Dermis blood vessel endothelial cell (primary cell): ENCODE data around the gene VEZT. TPM values are rescaled to one million over a fixed set of nuclear protein-coding genes. Genes with fewer than 3 reads are reported as not detected.
"Not testable (repeated sequence)": the region's sequence is repeated elsewhere in the genome, so short reads cannot be mapped to it uniquely, and the experiment has no call there.

ENCODE experiments used
- DNase-seq: peaks from one replicate; pipeline ENCODE4 v3.0.0; 2010
- total RNA-seq: library from RNA; depleted of rRNA; stranded (reverse); fragments of >200 nt; gene quantifications from 2 replicates; pipeline ENCODE4 v1.2.3, GENCODE V29; 2014

The VEZT gene
- 96.7 and 134 TPM in 2 replicates for total RNA-seq

DNA sequence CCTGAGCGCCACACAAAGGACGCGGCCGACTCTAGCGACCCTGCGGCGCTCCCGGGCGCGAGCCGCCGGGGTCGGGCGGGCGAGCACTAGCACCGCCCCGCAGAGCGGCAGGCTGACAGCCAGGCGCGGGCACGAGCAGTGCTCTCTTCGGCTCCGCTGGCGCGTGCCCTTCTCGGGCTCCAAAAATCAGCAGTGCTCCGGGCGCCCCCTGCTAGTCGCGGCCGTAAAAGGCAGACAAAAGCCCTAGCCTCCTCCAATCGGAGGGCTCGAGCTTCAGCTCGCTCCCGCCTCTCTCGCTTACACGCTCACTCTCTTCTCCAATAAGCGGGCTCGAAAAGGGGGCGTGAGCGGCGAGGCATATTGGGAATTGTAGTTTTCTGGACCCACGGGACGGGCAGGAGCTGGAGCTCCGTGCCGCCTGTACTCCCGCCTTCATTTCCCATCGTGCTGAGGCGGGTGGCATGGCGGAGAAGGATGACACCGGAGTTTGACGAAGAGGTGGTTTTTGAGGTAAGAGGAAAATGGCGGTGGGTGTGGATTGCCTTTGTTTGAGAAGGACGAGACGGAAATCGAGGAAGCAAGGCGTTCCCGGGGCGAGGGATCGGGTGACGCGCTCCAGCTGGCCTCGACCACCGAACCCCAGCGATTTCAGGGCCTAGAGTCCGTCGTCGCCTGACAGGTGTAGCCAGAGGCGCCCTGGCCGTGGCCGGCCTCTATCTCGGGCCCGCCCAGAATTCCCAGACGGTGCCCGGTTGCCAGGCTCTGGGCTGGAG is at the start of gene VEZT, which contains the start of gene FGD6:
VEZT (plus strand) TSS at position 431 of the 773 bp plus-strand sequence; CDS start at position 475, 44 bp downstream.
FGD6 (minus strand) TSS at position 91 of the 773 bp plus-strand sequence. CDS start 227 bp downstream, outside the sequence.
- DNase-seq, result peak; percentile 99

GRCh38 chr12:95168746-95169145 is 48.9 kb upstream of the VEZT start:
- DNase-seq, result peak; percentile 30

DNA sequence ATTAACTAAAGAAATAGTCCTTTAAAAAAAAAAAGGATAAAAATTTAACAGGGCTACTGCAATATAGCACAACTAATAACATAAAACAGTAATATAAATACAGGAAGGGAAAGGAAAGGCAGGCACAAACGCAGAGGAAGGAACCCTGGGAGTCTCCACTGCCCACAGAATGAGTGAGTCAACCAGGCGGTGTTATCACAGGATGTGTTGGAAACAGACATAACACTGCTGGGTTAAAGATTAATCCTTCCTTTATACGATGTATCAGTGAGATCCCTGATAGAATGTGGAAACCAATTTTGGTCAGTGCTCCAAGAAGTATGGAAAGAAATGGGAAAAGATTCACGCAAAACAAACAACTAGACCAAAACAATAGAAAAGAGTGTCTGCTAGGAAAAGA is 48.2 kb upstream of the VEZT start:
- peak; percentile 88 for DNase-seq

DNA sequence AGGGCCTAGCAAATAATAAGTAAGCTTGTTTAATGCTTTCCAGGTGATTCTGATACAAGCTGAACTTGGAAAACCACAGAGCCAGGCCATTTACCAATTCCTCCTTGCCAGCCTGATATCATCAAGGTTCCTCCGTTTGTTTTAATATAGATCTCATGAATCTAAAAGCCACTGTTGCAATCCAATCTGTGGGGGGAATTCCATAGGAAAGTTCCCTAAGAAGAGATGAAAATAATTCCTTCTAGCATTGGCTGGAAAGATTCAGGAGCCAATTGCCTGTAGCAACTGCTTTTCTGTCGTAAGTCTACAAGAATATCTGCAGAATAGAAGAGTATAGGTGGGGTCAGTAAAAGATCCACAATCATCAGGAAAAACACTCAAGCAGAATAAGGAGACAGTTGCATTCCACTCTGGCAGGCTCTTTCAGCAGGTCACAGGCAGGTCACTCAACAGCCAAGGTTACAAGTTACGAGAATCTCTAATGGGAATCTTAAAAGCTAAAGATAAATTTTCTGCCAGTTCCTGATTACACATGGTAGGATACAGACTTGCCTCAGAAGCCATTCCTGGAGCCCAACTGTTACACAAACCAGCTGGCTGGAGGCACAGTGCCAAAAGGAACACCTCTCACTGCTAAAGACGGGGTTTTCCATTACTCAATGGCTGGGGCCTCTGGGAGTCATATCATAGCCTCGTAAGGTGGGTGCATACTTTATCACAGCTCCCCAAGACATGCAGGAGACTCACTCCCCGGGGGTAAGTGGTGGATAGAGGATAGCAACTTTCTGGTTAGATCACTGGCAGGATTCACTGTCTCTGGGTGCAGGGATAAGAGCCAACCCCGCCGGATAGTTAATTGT is 44.0 kb upstream of the VEZT start:
- peak; percentile 85 for DNase-seq

DNA sequence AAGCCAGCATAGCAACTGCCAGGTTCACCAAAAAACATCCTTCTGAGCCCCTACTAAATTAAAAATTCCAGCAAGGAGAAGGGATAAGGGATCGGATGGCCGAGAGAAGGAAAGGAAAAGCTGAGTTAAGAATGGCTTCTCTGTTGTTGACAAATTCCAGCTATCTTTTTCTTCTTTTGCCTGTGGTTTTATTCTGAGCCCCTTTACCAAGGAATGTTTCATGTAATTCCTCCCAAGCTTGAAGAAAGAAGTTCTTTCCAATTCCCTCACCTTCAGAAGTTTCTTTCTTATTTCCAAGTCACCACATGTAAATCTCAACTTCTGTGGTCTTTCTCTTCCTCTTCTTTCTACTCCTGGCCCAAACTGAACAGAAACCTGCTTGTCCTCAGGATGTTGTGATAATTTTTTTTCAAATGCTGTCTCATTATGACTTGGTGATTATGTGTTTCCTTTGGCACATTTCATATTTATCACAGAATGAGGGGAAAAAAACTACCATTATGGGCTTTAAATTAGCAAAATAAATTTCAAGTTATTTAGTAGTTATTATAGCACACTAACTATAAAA is 40.3 kb upstream of the VEZT start:
- DNase-seq, result no peak

GRCh38 chr12:95178136-95178535 is 39.5 kb upstream of the VEZT start:
- no peak for DNase-seq

GRCh38 chr12:95179011-95179410 is 38.6 kb upstream of the VEZT start:
- no peak for DNase-seq

DNA sequence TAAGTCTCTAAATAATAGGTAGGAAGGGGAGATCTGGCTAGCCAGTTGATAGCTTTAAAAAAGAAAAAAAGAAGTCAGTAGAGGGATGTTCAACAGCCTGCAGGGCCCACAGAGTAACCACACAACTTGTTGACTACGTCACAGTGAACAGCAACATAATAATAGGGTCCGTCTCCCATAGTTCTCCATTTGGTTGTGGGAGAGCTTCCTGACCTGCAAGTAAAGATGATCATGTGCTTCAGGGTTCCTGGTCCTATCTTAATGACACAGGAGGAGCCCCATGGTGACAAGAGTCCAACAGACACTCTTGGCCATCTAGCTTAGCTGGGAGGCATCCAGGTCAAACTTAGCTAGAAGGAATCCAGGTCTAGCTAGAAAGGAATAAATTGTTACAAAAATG is 36.5 kb upstream of the VEZT start:
- no peak for DNase-seq

- DNase-seq, result no peak
Measured at GRCh38 chr12:95182868-95183415, 34.7 kb upstream of the VEZT start.

GRCh38 chr12:95184121-95184520 is 33.5 kb upstream of the VEZT start:
- no peak for DNase-seq

- DNase-seq, result no peak
Measured at GRCh38 chr12:95185072-95185471, 32.5 kb upstream of the VEZT start.

DNA sequence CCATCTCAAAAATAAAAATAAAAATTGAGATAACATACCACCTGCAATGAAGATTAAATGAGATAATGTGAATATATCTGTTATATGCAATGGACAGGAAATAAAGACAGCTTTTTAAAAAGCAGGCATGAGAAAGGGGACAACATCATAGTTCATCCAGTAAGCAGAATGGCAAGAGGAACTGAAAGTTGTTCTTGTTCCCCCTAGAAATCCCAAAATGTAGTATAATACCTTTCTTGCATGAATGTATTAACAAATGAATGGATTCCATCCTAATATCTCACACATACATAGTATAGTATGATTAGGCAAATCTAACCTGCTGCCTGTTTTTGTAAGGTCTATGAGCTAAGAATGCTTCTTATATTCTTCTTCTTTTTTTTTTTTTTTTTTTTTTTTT is 31.8 kb upstream of the VEZT start:
- no peak for DNase-seq

GRCh38 chr12:95187865-95188415 is 29.7 kb upstream of the VEZT start:
- no peak for DNase-seq

DNA sequence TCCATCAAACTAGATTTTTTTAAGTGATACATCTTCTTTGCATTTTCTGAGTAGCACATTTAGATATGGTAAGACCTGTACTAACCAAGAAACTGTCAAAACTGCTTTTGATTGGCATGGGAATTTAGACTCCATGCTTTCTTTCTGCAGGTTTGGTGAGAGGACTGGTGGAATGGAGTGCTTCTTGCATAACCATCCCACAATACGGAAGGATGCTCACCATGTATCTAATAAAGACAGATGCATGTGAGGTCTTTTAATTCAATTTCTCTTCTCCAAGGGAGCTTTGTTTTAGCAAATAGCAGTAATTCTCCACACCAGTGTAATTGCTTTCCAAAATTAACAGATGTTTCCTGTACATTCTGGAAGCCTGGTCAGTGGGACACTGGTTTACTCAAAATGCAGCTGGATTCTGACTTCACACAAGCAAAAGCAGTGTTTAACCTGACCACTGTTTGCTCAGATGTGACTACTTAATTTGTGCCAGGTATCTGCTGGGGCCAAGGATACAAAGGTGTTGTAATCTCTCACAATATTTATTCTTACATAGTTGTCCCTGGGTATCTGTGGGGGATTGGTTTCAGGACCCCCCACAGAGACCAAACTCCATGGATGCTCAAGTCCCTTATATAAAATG is 26.4 kb upstream of the VEZT start:
- peak; percentile 62 for DNase-seq

DNA sequence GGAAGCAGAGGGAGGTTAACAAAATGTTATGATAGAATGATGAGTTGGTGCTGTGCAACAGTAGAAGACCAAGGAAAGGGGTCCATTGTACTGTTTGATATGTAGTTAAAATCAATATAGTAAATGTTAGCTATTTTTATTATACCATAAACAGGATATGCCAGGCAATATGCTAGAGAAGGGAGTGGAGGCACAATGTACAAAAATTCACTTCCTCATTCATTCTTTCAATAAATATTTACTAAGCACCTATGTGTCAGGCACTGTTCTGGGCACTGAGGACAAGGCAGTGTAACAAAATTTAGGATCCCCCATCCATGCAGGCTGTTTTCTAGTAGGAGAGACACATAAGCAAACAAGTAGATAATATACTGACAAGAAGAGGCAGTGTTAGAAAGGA is 25.3 kb upstream of the VEZT start:
- no peak for DNase-seq

DNA sequence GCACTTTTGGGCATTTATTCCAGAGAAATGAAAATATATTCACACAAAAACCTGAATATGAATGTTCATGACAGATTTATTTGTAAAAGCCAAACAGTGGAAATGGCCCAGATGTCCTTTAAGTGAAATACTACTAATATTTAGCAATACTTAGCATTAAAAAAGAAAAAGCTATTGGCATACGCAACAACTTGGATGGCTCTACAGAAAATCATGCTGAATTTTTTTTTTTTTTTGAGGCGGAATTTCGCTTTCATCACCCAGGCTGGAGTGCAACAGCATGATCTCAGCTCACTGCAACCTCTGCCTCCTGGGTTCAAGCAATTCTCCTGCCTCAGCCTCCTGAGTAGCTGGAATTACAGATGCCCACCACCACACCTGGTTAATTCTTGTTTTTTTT is 24.5 kb upstream of the VEZT start:
- DNase-seq, result no peak

GRCh38 chr12:95195122-95195521 is 22.5 kb upstream of the VEZT start:
- DNase-seq, result no peak

DNA sequence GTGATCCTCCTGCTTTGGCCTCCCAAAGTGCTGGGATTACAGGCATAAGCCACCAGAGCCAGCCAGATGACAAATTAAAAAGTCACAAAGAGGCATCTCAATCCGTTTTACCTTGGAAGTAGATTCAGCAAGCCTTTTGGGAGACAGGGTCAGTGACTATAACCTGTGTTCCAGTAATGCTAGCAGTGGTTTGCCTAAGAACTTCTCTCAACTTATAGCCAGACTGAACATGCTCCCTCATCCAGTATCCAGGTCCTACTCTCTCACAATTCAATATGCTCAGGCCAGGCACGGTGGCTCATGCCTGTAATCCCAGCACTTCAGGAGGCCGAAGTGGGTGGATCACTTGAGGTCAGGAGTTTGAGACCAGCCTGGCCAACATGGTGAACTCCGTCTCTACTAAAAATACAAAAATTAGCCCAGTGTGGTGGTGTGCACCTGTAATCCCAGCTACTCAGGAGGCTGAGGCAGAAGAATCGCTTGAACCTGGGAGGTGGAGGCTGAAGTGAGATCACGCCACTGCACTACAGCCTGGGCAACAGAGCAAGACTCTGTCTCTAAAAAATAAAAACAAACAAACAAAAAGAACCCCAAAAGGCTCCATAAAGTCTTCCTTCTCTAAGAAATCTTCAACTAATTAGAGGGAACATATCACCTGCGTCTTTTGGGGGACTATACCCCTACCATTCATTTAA is 20.6 kb upstream of the VEZT start:
- not testable (repeated sequence) for DNase-seq

DNA sequence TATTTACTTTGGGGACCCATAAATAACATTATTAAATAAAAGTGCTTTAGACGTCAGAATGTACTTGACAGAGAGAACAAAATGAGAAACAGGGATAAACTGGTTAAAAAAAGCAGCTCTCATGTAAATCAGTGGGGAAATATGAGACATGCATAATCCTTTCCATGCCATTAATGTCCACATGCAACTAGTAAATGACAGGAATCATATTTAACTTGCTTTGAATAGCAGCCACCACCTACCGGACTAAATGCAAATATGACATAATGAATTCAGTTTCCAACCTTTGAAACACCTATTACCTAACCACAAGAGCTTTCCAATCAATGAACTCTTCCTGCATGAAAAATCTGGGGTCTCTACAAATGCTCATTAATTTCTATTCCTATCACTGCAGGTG is 20.0 kb upstream of the VEZT start:
- no peak for DNase-seq

DNA sequence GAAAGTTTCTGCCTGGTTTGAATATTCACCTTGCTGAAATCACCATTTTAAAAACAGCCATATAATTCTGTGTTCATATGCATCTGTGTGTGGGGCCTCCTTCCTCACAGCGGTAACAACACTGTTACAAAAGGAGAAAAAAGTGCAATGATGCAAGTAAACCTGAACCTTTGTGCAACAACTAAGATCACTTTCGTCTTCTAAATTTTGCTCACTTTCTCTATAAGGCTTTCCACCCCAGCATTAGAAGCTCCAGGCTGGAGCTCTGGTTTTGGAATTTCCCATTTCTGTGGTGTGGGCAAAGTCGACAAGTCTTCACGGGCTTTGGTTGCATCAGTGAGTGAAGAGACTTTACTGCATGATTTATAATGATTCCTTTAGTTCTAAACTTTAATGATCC is 18.7 kb upstream of the VEZT start:
- no peak for DNase-seq

- peak; percentile 48 for DNase-seq
Measured at GRCh38 chr12:95200128-95200894, 17.3 kb upstream of the VEZT start.
